CD14-positive monocyte (primary cell): ENCODE measurements around the gene EFCAB8. TPM values are rescaled to one million over a fixed set of nuclear protein-coding genes. Genes with fewer than 3 reads are reported as not detected.

ENCODE experiments used
- DNase-seq, 3 donors: peaks; one replicate each; pipeline ENCODE4 v3.0.0-alpha.2; 2011 to 2022
- H2AFZ ChIP-seq: 2 replicates; pipeline ENCODE4 v1.6.0; 2012; ENCODE audit warnings: mild to moderate bottlenecking, low read depth, low read length, inconsistent platforms; ENCODE audit not compliant: insufficient read depth, poor library complexity, severe bottlenecking
- H3K27ac ChIP-seq, 2 donors: 1 replicate in 1 of 2; 2 replicates in 1 of 2; pipeline ENCODE4 v1.5.1; 2012 to 2013; ENCODE audit warnings: low read length in 2 of 2, control low read depth in 1 of 2, inconsistent platforms in 1 of 2, low read depth in 1 of 2, mild to moderate bottlenecking in 1 of 2
- H3K27me3 ChIP-seq, 2 donors: one replicate each; pipeline versions ENCODE4 v1.6.0 to v1.6.1; 2011 to 2013; ENCODE audit warnings: low read length in 2 of 2; ENCODE audit not compliant: control insufficient read depth in 2 of 2, insufficient read depth in 2 of 2
- H3K36me3 ChIP-seq, 2 donors: replicated peaks in 1 of 2; 1 replicate in 1 of 2; 2 replicates in 1 of 2; pipeline versions ENCODE4 v1.5.1 to v1.6.1; 2012 to 2013; ENCODE audit warnings: low read length in 2 of 2, control low read depth in 1 of 2, inconsistent platforms in 1 of 2, mild to moderate bottlenecking in 1 of 2; ENCODE audit not compliant: insufficient read depth in 2 of 2, control insufficient read depth in 1 of 2
- H3K4me1 ChIP-seq, 2 donors: 1 replicate in 1 of 2; 2 replicates in 1 of 2; pipeline versions ENCODE4 v1.5.1 to v1.6.1; 2012 to 2013; ENCODE audit warnings: low read length in 2 of 2, control low read depth in 1 of 2, inconsistent platforms in 1 of 2, mild to moderate bottlenecking in 1 of 2, moderate library complexity in 1 of 2; ENCODE audit not compliant: insufficient read depth in 2 of 2, control insufficient read depth in 1 of 2
- H3K4me2 ChIP-seq: replicated peaks from 2 replicates; pipeline ENCODE3; 2012; ENCODE audit warnings: low read length, moderate library complexity, mild to moderate bottlenecking; ENCODE audit not compliant: poor library complexity, severe bottlenecking; ENCODE audit errors: extremely low read depth
- H3K4me3 ChIP-seq, 3 experiments: fragments of 200-600 bp in 1 of 3; sonication (generic) in 1 of 3; replicated peaks in 1 of 3; 1 replicate in 2 of 3; 2 replicates in 1 of 3; pipeline ENCODE4 v1.5.1; 2011 to 2013; ENCODE audit warnings: low read length in 3 of 3, mild to moderate bottlenecking in 3 of 3, control low read depth in 2 of 3, low read depth in 2 of 3, inconsistent platforms in 1 of 3, moderate library complexity in 1 of 3
- H3K79me2 ChIP-seq: 2 replicates; pipeline ENCODE4 v1.6.0; 2012; ENCODE audit warnings: mild to moderate bottlenecking, control low read depth, inconsistent platforms, low read length, moderate library complexity; ENCODE audit not compliant: insufficient read depth
- H3K9ac ChIP-seq: 2 replicates; pipeline ENCODE4 v1.6.0; 2017; ENCODE audit warnings: low read length, mild to moderate bottlenecking; ENCODE audit not compliant: insufficient read depth, poor library complexity, severe bottlenecking
- H3K9me3 ChIP-seq, 2 donors: replicated peaks in 1 of 2; 1 replicate in 1 of 2; 2 replicates in 1 of 2; pipeline versions ENCODE4 v1.5.1 to v1.6.1; 2012 to 2013; ENCODE audit warnings: low read length in 2 of 2, control low read depth in 1 of 2; ENCODE audit not compliant: control insufficient read depth in 1 of 2, insufficient read depth in 1 of 2
- H4K20me1 ChIP-seq: 2 replicates; pipeline ENCODE4 v1.6.0; 2012; ENCODE audit warnings: mild to moderate bottlenecking, low read length, control low read depth, moderate library complexity; ENCODE audit not compliant: insufficient read depth
- H3K27ac Mint-ChIP-seq, 7 donors: one replicate each; pipeline ENCODE4 v1.8.0; 2020; ENCODE audit warnings: mild to moderate bottlenecking in 7 of 7, mixed read lengths in 7 of 7, moderate library complexity in 6 of 7, inconsistent platforms in 2 of 7
- H3K27me3 Mint-ChIP-seq, 3 donors: one replicate each; pipeline ENCODE4 v1.8.0; 2021 to 2022; ENCODE audit warnings: low read depth in 3 of 3, mild to moderate bottlenecking in 3 of 3, mixed read lengths in 3 of 3, moderate library complexity in 3 of 3, inconsistent platforms in 1 of 3
- H3K36me3 Mint-ChIP-seq, 2 donors: one replicate each; pipeline ENCODE4 v1.8.0; 2020; ENCODE audit warnings: mixed read lengths in 2 of 2, inconsistent platforms in 1 of 2, mild to moderate bottlenecking in 1 of 2
- H3K4me1 Mint-ChIP-seq: one replicate; pipeline ENCODE4 v1.8.0; 2020; ENCODE audit warnings: mild to moderate bottlenecking, mixed read lengths
- H3K4me3 Mint-ChIP-seq, 2 donors: one replicate each; pipeline ENCODE4 v1.8.0; 2020; ENCODE audit warnings: mild to moderate bottlenecking in 2 of 2, mixed read lengths in 2 of 2, moderate library complexity in 1 of 2
- H3K9me3 Mint-ChIP-seq, 7 donors: one replicate each; pipeline ENCODE4 v1.8.0; 2020 to 2022; ENCODE audit warnings: mixed read lengths in 7 of 7, mild to moderate bottlenecking in 6 of 7, moderate library complexity in 6 of 7, inconsistent platforms in 2 of 7
- CTCF ChIP-seq: fragments of 200-600 bp; IDR thresholded peaks from one replicate; pipeline ENCODE4 v1.8.0; 2022; ENCODE audit warnings: antibody characterized with exemption, mild to moderate bottlenecking
- WGBS: methylation state at CpG from one replicate; pipeline ENCODE4 v1.1.5; 2013; ENCODE audit warnings: missing lambda C conversion rate; ENCODE audit not compliant: insufficient coverage; 5-methylcytosine and 5-hydroxymethylcytosine counted together
- intact Hi-C, 2 donors: fragments of 100-400 bp; cut with micrococcal nuclease; formaldehyde crosslinking; loops; one replicate each; pipeline versions ENCODE4 v1.15.0 to v1.15.1; 2023
- polyA plus RNA-seq, 3 donors: library from polyadenylated mRNA; depleted of rRNA in 1 of 3; unstranded in 2 of 3; stranded (reverse) in 1 of 3; fragments of 300-500 nt in 2 of 3; fragments of >200 nt in 1 of 3; fragmentation: Illumina TruSeq in 2 of 3; gene quantifications; 1 replicate in 2 of 3; 2 replicates in 1 of 3; pipeline ENCODE4 v1.2.3, GENCODE V29; 2012 to 2021

Gene EFCAB8
- polyA plus RNA-seq, 3 donors: 0.45 TPM; not detected in 2

DNA sequence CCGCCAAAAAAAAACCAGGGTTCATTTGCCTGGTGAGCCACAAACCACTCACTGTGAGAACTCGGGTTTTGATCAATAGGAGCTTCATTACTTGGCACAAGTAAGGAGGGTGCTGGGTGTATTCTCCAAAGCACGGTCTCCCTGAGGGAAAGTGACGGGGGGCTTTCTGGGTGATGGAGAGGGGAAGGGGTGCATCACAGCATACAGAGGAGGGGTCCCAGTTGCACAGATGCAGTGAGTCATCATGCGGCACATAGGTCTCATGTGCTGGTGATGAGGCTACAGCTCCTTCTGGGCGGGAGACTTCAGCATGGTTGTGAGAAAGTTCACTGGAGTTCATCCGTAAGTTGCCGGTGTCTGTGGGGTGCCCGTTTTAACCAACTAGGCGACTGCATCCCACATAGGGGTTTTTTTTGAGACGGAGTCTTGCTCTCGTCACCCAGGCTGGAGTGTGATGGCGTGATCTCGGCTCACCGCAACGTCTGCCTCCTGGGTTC, 109.3 kb downstream of the EFCAB8 start:
- Histone ChIP-seq H2AFZ (no peak overlapping the region), H3K79me2 (no peaks in the 10 kb centered on the region), H3K9ac (no peak overlapping the region), H3K4me2 (no peak overlapping the region), H3K36me3 (no peaks in the 10 kb centered on the region), H3K4me3 (no peak overlapping the region), H4K20me1 (no peaks in the 10 kb centered on the region), H3K4me1 (peaks cover 15% of the 10 kb centered on the region in 2 donors), H3K27me3 (no peaks in the 10 kb centered on the region), H3K27ac (no peak overlapping the region), H3K9me3 (no peaks in the 10 kb centered on the region)
- H3K27ac Mint-ChIP-seq: no peak overlapping the region
- H3K36me3 Mint-ChIP-seq: no peaks in the 10 kb centered on the region
- H3K9me3 Mint-ChIP-seq: no peaks in the 10 kb centered on the region
- no peak for TF ChIP-seq CTCF
- H3K27me3 Mint-ChIP-seq: peaks cover 2 to 3% (median 2%) of the 10 kb centered on the region in 3 donors
- H3K4me1 Mint-ChIP-seq: peaks cover 5% of the 10 kb centered on the region
- WGBS: 94% methylated on average over 15 of the region's 16 CpGs
- intact Hi-C loops: no loop called here
- H3K4me3 Mint-ChIP-seq: no peak overlapping the region
- peak in 1 of 3 donors; percentile 2 for DNase-seq

GRCh38 chr20:32968478-32969241, 109.9 kb downstream of the EFCAB8 start:
- TF ChIP-seq CTCF: no peak
- H3K27ac Mint-ChIP-seq: peak overlapping the region in 1 of 7 donors; percentile 0
- H3K27me3 Mint-ChIP-seq: peaks cover 2 to 3% (median 2%) of the 10 kb centered on the region in 3 donors
- H3K9me3 ChIP-seq: no peaks in the 10 kb centered on the region
- no peak overlapping the region for H3K27ac ChIP-seq
- H3K27me3 ChIP-seq: no peaks in the 10 kb centered on the region
- DNase-seq: no peak
- WGBS: 79% methylated on average over 8 of the region's 19 CpGs
- no peaks in the 10 kb centered on the region for H3K36me3 Mint-ChIP-seq
- H3K79me2 ChIP-seq: no peaks in the 10 kb centered on the region
- no peak overlapping the region for H3K4me2 ChIP-seq
- no peaks in the 10 kb centered on the region for H4K20me1 ChIP-seq
- no peak overlapping the region for H3K9ac ChIP-seq
- H3K4me3 ChIP-seq: no peak overlapping the region
- H3K9me3 Mint-ChIP-seq: no peaks in the 10 kb centered on the region
- intact Hi-C loops: no loop called here
- no peaks in the 10 kb centered on the region for H3K36me3 ChIP-seq
- H2AFZ ChIP-seq: no peak overlapping the region
- peaks cover 15% of the 10 kb centered on the region in 2 donors for H3K4me1 ChIP-seq
- no peak overlapping the region for H3K4me3 Mint-ChIP-seq
- H3K4me1 Mint-ChIP-seq: peaks cover 5% of the 10 kb centered on the region
